Measurements from ENCODE around the gene NVL. TPM values are rescaled to one million over a fixed set of nuclear protein-coding genes. Genes with fewer than 3 reads are reported as not detected.

Gene NVL
- total RNA-seq, 1 donor from 2014 or later = 101 TPM

DNA sequence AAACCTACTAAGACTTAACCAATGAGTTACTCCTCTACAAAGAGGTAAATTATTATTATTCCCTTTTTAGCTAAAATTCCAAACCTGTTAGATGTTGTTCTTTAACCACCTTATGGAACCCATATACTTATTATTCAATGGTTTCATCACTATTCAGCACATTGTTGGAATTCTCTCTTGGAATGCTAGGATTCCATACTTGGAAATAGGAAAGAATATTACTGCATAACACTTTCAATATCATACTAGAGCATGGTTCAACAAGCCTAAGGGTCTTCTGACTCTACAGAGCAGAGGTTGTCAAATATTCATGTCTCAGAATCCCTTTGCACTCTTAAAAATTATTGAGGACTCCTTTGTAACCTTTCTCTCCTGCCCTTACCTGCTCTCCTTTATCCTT is 77.5 kb downstream of the NVL start:
- no peak overlapping the region for H3K27ac Mint-ChIP-seq
- no peak overlapping the region for H3K4me3 Mint-ChIP-seq
- no peak overlapping the region for H2AFZ ChIP-seq (replicated peaks)

GRCh38 chr1:224251741-224252146 is 78.2 kb downstream of the NVL start:
- no peak overlapping the region for H3K27ac Mint-ChIP-seq
- H3K4me2 ChIP-seq = no peak overlapping the region

More for the DNA sequence above, 77.5 kb downstream of the NVL start:
- H3K27me3 Mint-ChIP-seq (ENCODE audit: insufficient read depth, low read depth) = no peaks in the 10 kb centered on the region
- no peak for DNase-seq (ENCODE audit: low spot score)
- Histone ChIP-seq H3K4me3 (no peak overlapping the region), H3K27ac (no peak overlapping the region), H3F3A (ENCODE audit: low read depth) (peaks cover 16% of the 10 kb centered on the region), H3K27me3 (no peaks in the 10 kb centered on the region), H3K79me2 (ENCODE audit: low read depth) (no peaks in the 10 kb centered on the region), H3K9me3 (ENCODE audit: low read depth) (no peaks in the 10 kb centered on the region), H4K20me1 (ENCODE audit: low read depth) (no peaks in the 10 kb centered on the region), H3K4me2 (no peak overlapping the region), H3K9ac (no peak overlapping the region), H3K4me1 (peaks cover 8% of the 10 kb centered on the region), H3K36me3 (peaks cover 3% of the 10 kb centered on the region)
- TF ChIP-seq EZH2phosphoT487 (IDR thresholded peaks at IDR 0.05) = no peak
- TF ChIP-seq EZH2 (IDR thresholded peaks at IDR 0.05) = no peak
- TF ChIP-seq, protein P1, sequence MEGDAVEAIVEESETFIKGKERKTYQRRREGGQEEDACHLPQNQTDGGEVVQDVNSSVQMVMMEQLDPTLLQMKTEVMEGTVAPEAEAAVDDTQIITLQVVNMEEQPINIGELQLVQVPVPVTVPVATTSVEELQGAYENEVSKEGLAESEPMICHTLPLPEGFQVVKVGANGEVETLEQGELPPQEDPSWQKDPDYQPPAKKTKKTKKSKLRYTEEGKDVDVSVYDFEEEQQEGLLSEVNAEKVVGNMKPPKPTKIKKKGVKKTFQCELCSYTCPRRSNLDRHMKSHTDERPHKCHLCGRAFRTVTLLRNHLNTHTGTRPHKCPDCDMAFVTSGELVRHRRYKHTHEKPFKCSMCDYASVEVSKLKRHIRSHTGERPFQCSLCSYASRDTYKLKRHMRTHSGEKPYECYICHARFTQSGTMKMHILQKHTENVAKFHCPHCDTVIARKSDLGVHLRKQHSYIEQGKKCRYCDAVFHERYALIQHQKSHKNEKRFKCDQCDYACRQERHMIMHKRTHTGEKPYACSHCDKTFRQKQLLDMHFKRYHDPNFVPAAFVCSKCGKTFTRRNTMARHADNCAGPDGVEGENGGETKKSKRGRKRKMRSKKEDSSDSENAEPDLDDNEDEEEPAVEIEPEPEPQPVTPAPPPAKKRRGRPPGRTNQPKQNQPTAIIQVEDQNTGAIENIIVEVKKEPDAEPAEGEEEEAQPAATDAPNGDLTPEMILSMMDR (IDR thresholded peaks at IDR 0.05) = no peak
- H3K9me3 Mint-ChIP-seq = no peaks in the 10 kb centered on the region
- H3K4me1 Mint-ChIP-seq = peaks cover 3% of the 10 kb centered on the region
- peaks cover 20% of the 10 kb centered on the region for H3K36me3 Mint-ChIP-seq

DNA sequence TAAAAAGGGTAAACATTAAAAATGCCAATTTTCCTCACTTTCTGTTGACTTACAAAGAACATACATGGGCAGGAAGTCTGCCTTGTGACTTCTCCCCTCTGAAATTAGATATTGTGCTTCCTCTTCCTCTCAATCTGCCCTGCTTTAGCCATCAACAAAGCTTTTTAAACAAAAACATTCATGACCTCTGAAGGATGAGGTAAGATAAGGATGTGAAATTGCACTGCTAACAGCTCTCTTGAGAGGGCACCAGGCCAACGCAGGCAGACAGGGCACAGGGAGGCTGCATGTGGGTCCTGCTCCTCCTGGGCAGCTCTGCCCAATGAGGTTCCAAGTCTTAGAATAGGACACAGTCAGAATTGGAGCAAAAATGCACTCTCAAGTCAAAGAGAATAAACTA is 84.8 kb downstream of the NVL start:
- no peak for DNase-seq (ENCODE audit: low spot score)
- Mint-ChIP-seq H3K4me3 (no peak overlapping the region), H3K36me3 (peaks cover 25% of the 10 kb centered on the region), H3K27me3 (ENCODE audit: insufficient read depth, low read depth) (no peaks in the 10 kb centered on the region), H3K9me3 (no peaks in the 10 kb centered on the region), H3K4me1 (no peaks in the 10 kb centered on the region), H3K27ac (no peak overlapping the region)
- H3K4me3 ChIP-seq = no peak overlapping the region
- H3K27me3 ChIP-seq = no peaks in the 10 kb centered on the region
- H3K9me3 ChIP-seq (ENCODE audit: low read depth) = no peaks in the 10 kb centered on the region
- H3K79me2 ChIP-seq (ENCODE audit: low read depth) = no peaks in the 10 kb centered on the region
- peaks cover 3% of the 10 kb centered on the region for H3K36me3 ChIP-seq
- no peak overlapping the region for H3K27ac ChIP-seq
- no peaks in the 10 kb centered on the region for H4K20me1 ChIP-seq (ENCODE audit: low read depth)
- peaks cover 4% of the 10 kb centered on the region for H3F3A ChIP-seq (ENCODE audit: low read depth)
- no peaks in the 10 kb centered on the region for H3K4me1 ChIP-seq
- no peak overlapping the region for H3K9ac ChIP-seq
- H2AFZ ChIP-seq (replicated peaks) = no peak overlapping the region
- H3K4me2 ChIP-seq = no peak overlapping the region
- TF ChIP-seq, protein P1 (IDR thresholded peaks at IDR 0.05) = no peak
- TF ChIP-seq EZH2phosphoT487 (IDR thresholded peaks at IDR 0.05) (no peak), EZH2 (IDR thresholded peaks at IDR 0.05) (no peak)

More at GRCh38 chr1:224251741-224252146, 78.2 kb downstream of the NVL start:
- Histone ChIP-seq H2AFZ (replicated peaks) (no peak overlapping the region), H3K9ac (no peak overlapping the region), H3F3A (ENCODE audit: low read depth) (peaks cover 9% of the 10 kb centered on the region), H3K9me3 (ENCODE audit: low read depth) (no peaks in the 10 kb centered on the region), H4K20me1 (ENCODE audit: low read depth) (no peaks in the 10 kb centered on the region), H3K27ac (no peak overlapping the region), H3K36me3 (peaks cover 3% of the 10 kb centered on the region), H3K79me2 (ENCODE audit: low read depth) (no peaks in the 10 kb centered on the region), H3K4me3 (no peak overlapping the region), H3K4me1 (peaks cover 3% of the 10 kb centered on the region), H3K27me3 (no peaks in the 10 kb centered on the region)
- no peak for TF ChIP-seq EZH2 (IDR thresholded peaks at IDR 0.05)
- peaks cover 19% of the 10 kb centered on the region for H3K36me3 Mint-ChIP-seq
- DNase-seq (ENCODE audit: low spot score) = no peak
- H3K4me1 Mint-ChIP-seq = peaks cover 2% of the 10 kb centered on the region
- H3K4me3 Mint-ChIP-seq = no peak overlapping the region
- H3K9me3 Mint-ChIP-seq = no peaks in the 10 kb centered on the region
- H3K27me3 Mint-ChIP-seq (ENCODE audit: insufficient read depth, low read depth) = no peaks in the 10 kb centered on the region

DNA sequence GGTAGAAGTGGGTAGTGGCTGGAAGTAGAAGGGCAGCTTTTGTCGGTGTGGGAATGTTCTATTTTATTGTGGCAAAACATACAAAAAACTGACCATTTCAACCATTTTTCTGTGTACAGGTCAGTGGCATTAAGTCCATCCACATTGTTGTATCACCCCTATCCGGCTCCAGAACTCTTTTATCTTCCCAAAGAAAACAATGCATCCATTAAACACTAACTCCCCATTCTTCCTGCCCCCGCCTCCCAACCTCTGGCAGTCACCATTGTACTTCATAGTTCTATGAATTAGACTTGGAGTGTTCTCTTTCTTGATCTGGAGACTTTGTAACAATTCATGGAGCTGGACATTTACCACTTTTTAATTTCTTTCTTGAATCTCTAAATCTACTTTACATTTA is 91.2 kb downstream of the NVL start:
- Mint-ChIP-seq H3K27ac (no peak overlapping the region), H3K4me3 (no peak overlapping the region), H3K36me3 (peaks cover 8% of the 10 kb centered on the region), H3K27me3 (ENCODE audit: insufficient read depth, low read depth) (peaks cover 2% of the 10 kb centered on the region), H3K4me1 (no peaks in the 10 kb centered on the region), H3K9me3 (no peaks in the 10 kb centered on the region)
- DNase-seq (ENCODE audit: low spot score) = no peak
- H3K4me2 ChIP-seq = no peak overlapping the region
- H3K36me3 ChIP-seq = peaks cover 4% of the 10 kb centered on the region
- no peaks in the 10 kb centered on the region for H4K20me1 ChIP-seq (ENCODE audit: low read depth)
- no peak overlapping the region for H3K4me3 ChIP-seq
- no peaks in the 10 kb centered on the region for H3K27me3 ChIP-seq
- no peak overlapping the region for H3K9ac ChIP-seq
- no peak overlapping the region for H2AFZ ChIP-seq (replicated peaks)
- no peak overlapping the region for H3K27ac ChIP-seq
- no peaks in the 10 kb centered on the region for H3K4me1 ChIP-seq
- no peaks in the 10 kb centered on the region for H3K79me2 ChIP-seq (ENCODE audit: low read depth)
- no peaks in the 10 kb centered on the region for H3K9me3 ChIP-seq (ENCODE audit: low read depth)
- peaks cover 4% of the 10 kb centered on the region for H3F3A ChIP-seq (ENCODE audit: low read depth)
- TF ChIP-seq, protein P1 (IDR thresholded peaks at IDR 0.05) = no peak
- TF ChIP-seq EZH2 (IDR thresholded peaks at IDR 0.05) (no peak), EZH2phosphoT487 (IDR thresholded peaks at IDR 0.05) (no peak)

All from neural progenitor cell (in vitro differentiated cells).